Liver (tissue), 9 donors: Measurements from ENCODE around the gene SASH1. TPM values are rescaled to one million over a fixed set of nuclear protein-coding genes. Genes with fewer than 3 reads are reported as not detected.

Experiments used
- DNase-seq: peaks from one replicate; pipeline ENCODE4 v3.0.0-alpha.2; 2017; ENCODE audit warnings: low spot score
- H3K27ac ChIP-seq, 2 donors: one replicate each; pipeline ENCODE4 v1.7.0; 2013; ENCODE audit warnings: inconsistent platforms in 2 of 2, low read length in 2 of 2, control low read depth in 1 of 2, low read depth in 1 of 2, mild to moderate bottlenecking in 1 of 2
- H3K27me3 ChIP-seq, 4 donors: one replicate each; pipeline versions ENCODE4 v1.6.1 to v1.7.0; 2013; ENCODE audit warnings: low read length in 3 of 4, inconsistent platforms in 1 of 4, mild to moderate bottlenecking in 1 of 4, moderate library complexity in 1 of 4; ENCODE audit not compliant: control insufficient read depth in 4 of 4, insufficient read depth in 4 of 4
- H3K36me3 ChIP-seq, 4 donors: one replicate each; pipeline versions ENCODE4 v1.6.1 to v1.7.0; 2013; ENCODE audit warnings: low read length in 3 of 4, mild to moderate bottlenecking in 3 of 4, low read depth in 1 of 4, moderate library complexity in 1 of 4; ENCODE audit not compliant: control insufficient read depth in 4 of 4, insufficient read depth in 3 of 4
- H3K4me1 ChIP-seq, 4 donors: one replicate each; pipeline versions ENCODE4 v1.6.1 to v1.7.0; 2013; ENCODE audit warnings: low read length in 3 of 4, mild to moderate bottlenecking in 3 of 4, moderate library complexity in 1 of 4; ENCODE audit not compliant: control insufficient read depth in 4 of 4, insufficient read depth in 4 of 4
- H3K4me3 ChIP-seq, 3 donors: one replicate each; pipeline versions ENCODE4 v1.6.1 to v1.7.0; 2013; ENCODE audit warnings: low read length in 3 of 3, control low read depth in 1 of 3, low read depth in 1 of 3, mild to moderate bottlenecking in 1 of 3
- H3K9ac ChIP-seq, 2 donors: one replicate each; pipeline ENCODE4 v1.7.0; 2013; ENCODE audit warnings: low read length in 2 of 2, mild to moderate bottlenecking in 2 of 2, moderate library complexity in 2 of 2, control low read depth in 1 of 2, low read depth in 1 of 2
- H3K9me3 ChIP-seq, 4 donors: one replicate each; pipeline versions ENCODE4 v1.6.1 to v1.7.0; 2013; ENCODE audit warnings: low read length in 3 of 4; ENCODE audit not compliant: control insufficient read depth in 4 of 4
- ATF3 ChIP-seq: IDR thresholded peaks from 2 replicates; pipeline ENCODE4 v1.6.1; 2016; ENCODE audit warnings: antibody characterized with exemption
- CTCF ChIP-seq: fragments of 150-350 bp; IDR thresholded peaks from 2 replicates; pipeline ENCODE4 v1.5.1; 2017; ENCODE audit warnings: improper control_type of control experiment, low read depth, low read length; ENCODE audit not compliant: missing input control
- FOXA1 ChIP-seq: IDR thresholded peaks from 2 replicates; pipeline ENCODE4 v1.6.1; 2016; ENCODE audit warnings: antibody characterized with exemption
- GABPA ChIP-seq, 2 donors: IDR thresholded peaks in 1 of 2; conservative IDR thresholded peaks in 1 of 2; 2 replicates each; pipeline ENCODE4 v1.6.1; 2016; ENCODE audit warnings: antibody characterized with exemption in 2 of 2, mild to moderate bottlenecking in 1 of 2, moderate library complexity in 1 of 2
- HNF4A ChIP-seq, 2 donors: conservative IDR thresholded peaks; 2 replicates each; pipeline ENCODE4 v1.6.1; 2016; ENCODE audit warnings: antibody characterized with exemption in 2 of 2, mild to moderate bottlenecking in 2 of 2
- RAD21 ChIP-seq, 2 donors: IDR thresholded peaks; 2 replicates each; pipeline ENCODE4 v1.6.1; 2016; ENCODE audit warnings: antibody characterized with exemption in 2 of 2, mild to moderate bottlenecking in 2 of 2
- REST ChIP-seq: IDR thresholded peaks from 2 replicates; pipeline ENCODE4 v1.6.1; 2016; ENCODE audit warnings: antibody characterized with exemption, mild to moderate bottlenecking
- RXRA ChIP-seq, 2 donors: IDR thresholded peaks; 2 replicates each; pipeline ENCODE4 v1.6.1; 2017 to 2018; ENCODE audit warnings: antibody characterized with exemption in 2 of 2, mild to moderate bottlenecking in 1 of 2
- SP1 ChIP-seq: IDR thresholded peaks from 2 replicates; pipeline ENCODE4 v1.6.1; 2018; ENCODE audit warnings: antibody characterized with exemption, mild to moderate bottlenecking
- TAF1 ChIP-seq: conservative IDR thresholded peaks from 2 replicates; pipeline ENCODE4 v1.6.1; 2016; ENCODE audit warnings: antibody characterized with exemption, mild to moderate bottlenecking
- YY1 ChIP-seq: IDR thresholded peaks from 2 replicates; pipeline ENCODE4 v1.6.1; 2016; ENCODE audit warnings: antibody characterized with exemption, mild to moderate bottlenecking
- WGBS: extraction: QIAGEN DNeasy Blood & Tissue Kit; methylation state at CpG from one replicate; pipeline ENCODE4 v1.1.7; 2013; 5-methylcytosine and 5-hydroxymethylcytosine counted together
- polyA plus RNA-seq, 2 donors: library from polyadenylated mRNA; stranded (reverse) in 1 of 2; unstranded in 1 of 2; fragments of 200-250 nt in 1 of 2; fragments of >200 nt in 1 of 2; fragmentation: Nextera tagmentation in 1 of 2; extraction: Ambion mirVana in 1 of 2; gene quantifications; one replicate each; pipeline versions ENCODE4 v1.2.1 to v1.2.3, GENCODE V29; 2013 to 2015
- total RNA-seq, 2 donors: library from RNA; depleted of rRNA; stranded (reverse); fragments of >200 nt; gene quantifications; one replicate each; pipeline ENCODE4 v1.2.3, GENCODE V29; 2014
- TF ChIP-seq, protein P1 (sequence below): IDR thresholded peaks from 2 replicates; pipeline ENCODE4 v1.6.1; 2016; ENCODE audit warnings: antibody characterized with exemption
- donor health status: healthy.
- donor health status: healthy.
- donor health status: healthy.
- donor health status: healthy.
- donor health status: healthy.

The SASH1 gene
- total and polyA plus RNA-seq, 4 donors = 3.5 to 16.4 (median 7.6) TPM

DNA sequence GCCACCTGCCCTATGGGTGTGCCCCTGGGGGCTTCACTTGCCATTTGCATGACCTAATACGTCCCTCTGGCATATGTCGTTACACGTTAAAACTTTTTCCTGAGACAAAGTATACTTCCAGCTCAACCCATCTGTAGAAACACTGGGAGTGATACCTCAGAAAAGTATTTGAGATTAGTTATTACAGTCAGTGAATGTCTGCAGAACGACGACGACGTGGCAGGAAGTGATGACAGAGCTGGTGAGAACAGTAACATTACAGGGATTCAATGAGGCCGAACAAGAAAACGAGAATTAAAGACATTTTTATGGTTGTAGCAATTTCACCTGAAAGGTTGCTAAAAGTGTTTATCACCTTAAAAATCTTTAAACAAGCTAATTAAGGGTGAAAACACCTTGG lies 40.2 kb downstream of the SASH1 start:
- no peak for TF ChIP-seq FOXA1
- TF ChIP-seq RXRA (IDR thresholded peaks at IDR 0.05) = no peak
- no peak for TF ChIP-seq RAD21 (IDR thresholded peaks at IDR 0.05)
- no peak for TF ChIP-seq REST
- no peak for TF ChIP-seq CTCF
- TF ChIP-seq SP1 = no peak
- no peak for TF ChIP-seq ATF3
- TF ChIP-seq YY1 = no peak
- no peak for TF ChIP-seq GABPA (IDR thresholded peaks at IDR 0.05 in 1 of 2, conservative IDR thresholded peaks at IDR 0.05 in 1 of 2)
- no peak for TF ChIP-seq HNF4A (conservative IDR thresholded peaks at IDR 0.05)
- TF ChIP-seq TAF1 = no peak
- Histone ChIP-seq H3K9me3 (no peaks in the 10 kb centered on the region), H3K9ac (no peak overlapping the region), H3K4me3 (no peak overlapping the region), H3K27me3 (no peaks in the 10 kb centered on the region), H3K27ac (no peak overlapping the region), H3K4me1 (no peaks in the 10 kb centered on the region), H3K36me3 (no peaks in the 10 kb centered on the region)
- DNase-seq = no peak
- WGBS = 88% methylated on average over 9 of the region's 9 CpGs

DNA sequence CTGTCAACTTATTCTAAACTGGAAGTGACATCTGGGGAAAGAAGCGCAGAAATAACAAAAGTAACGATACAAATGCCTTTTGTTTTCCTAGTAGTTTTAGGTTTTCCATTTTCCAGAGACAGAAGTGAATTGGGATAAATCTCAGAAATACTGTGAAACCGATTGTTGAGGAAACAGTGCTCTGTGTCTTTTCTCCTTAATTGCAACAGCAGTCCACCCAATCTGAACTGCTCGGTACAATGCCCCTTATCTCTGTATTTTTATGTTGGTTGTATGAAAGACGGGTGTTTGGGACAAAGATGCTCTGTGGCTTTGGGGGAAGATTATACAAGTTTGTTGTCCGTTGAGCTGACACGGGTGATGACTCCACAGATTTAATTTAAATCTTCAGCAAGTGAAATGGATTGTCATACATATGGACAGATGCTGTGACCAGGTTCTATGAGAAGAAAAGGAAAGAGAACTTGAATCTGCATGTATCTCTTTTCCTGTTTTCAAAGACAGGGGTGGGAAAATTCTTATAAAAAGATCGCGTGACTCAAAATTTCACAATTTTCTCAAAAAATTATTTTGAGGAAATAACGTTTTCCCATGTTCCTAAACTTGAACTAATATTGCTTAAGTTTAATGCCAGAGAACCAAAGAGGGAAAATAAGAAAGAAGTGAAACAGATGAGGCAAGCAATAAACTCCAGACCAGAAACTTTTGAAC lies 41.2 kb downstream of the SASH1 start:
- no peaks in the 10 kb centered on the region for H3K4me1 ChIP-seq
- H3K4me3 ChIP-seq = no peak overlapping the region
- no peaks in the 10 kb centered on the region for H3K36me3 ChIP-seq
- WGBS = 71% methylated on average over 10 of the region's 10 CpGs
- DNase-seq = no peak
- H3K27me3 ChIP-seq = no peaks in the 10 kb centered on the region
- H3K9me3 ChIP-seq = no peaks in the 10 kb centered on the region
- no peak overlapping the region for H3K9ac ChIP-seq
- H3K27ac ChIP-seq = no peak overlapping the region
- no peak for TF ChIP-seq FOXA1
- TF ChIP-seq, protein P1, sequence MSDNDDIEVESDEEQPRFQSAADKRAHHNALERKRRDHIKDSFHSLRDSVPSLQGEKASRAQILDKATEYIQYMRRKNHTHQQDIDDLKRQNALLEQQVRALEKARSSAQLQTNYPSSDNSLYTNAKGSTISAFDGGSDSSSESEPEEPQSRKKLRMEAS = peak; percentile 18
